Neural progenitor cell (in vitro differentiated cells): Measurements from ENCODE around the gene TTLL5. TPM values are rescaled to one million over a fixed set of nuclear protein-coding genes. Genes with fewer than 3 reads are reported as not detected.

Experiments used
- DNase-seq: peaks from one replicate; pipeline ENCODE4 v3.0.0-alpha.2; 2016; ENCODE audit warnings: low spot score
- H2AFZ ChIP-seq: fragments of 200-600 bp; sonication (generic); replicated peaks from 2 replicates; pipeline ENCODE4 v1.6.1; 2016; ENCODE audit warnings: antibody characterized with exemption
- H3F3A ChIP-seq: fragments of 200-600 bp; sonication (generic); 2 replicates; pipeline ENCODE4 v1.6.1; 2016; ENCODE audit warnings: antibody characterized with exemption, low read depth
- H3K27ac ChIP-seq: fragments of 200-600 bp; sonication (generic); 2 replicates; pipeline ENCODE4 v1.5.1; 2016; ENCODE audit warnings: mild to moderate bottlenecking
- H3K27me3 ChIP-seq: fragments of 200-600 bp; sonication (generic); 2 replicates; pipeline ENCODE4 v1.6.1; 2016; ENCODE audit warnings: mild to moderate bottlenecking, moderate library complexity
- H3K36me3 ChIP-seq: fragments of 200-600 bp; sonication (generic); 2 replicates; pipeline ENCODE4 v1.5.1; 2016
- H3K4me1 ChIP-seq: fragments of 200-600 bp; sonication (generic); 2 replicates; pipeline ENCODE4 v1.6.1; 2016; ENCODE audit warnings: mixed run types
- H3K4me2 ChIP-seq: fragments of 200-600 bp; sonication (generic); 2 replicates; pipeline ENCODE4 v1.6.1; 2016
- H3K4me3 ChIP-seq: fragments of 200-600 bp; sonication (generic); 2 replicates; pipeline ENCODE4 v1.5.1; 2016
- H3K79me2 ChIP-seq: fragments of 200-600 bp; sonication (generic); 2 replicates; pipeline ENCODE4 v1.6.1; 2016; ENCODE audit warnings: low read depth
- H3K9ac ChIP-seq: fragments of 200-600 bp; sonication (generic); 2 replicates; pipeline ENCODE4 v1.6.1; 2016
- H3K9me3 ChIP-seq: fragments of 200-600 bp; sonication (generic); 2 replicates; pipeline ENCODE4 v1.5.1; 2016; ENCODE audit warnings: low read depth
- H4K20me1 ChIP-seq: fragments of 200-600 bp; sonication (generic); 2 replicates; pipeline ENCODE4 v1.6.1; 2016; ENCODE audit warnings: low read depth
- H3K27ac Mint-ChIP-seq: 3 replicates; pipeline ENCODE4 v1.8.0; 2021; ENCODE audit warnings: mixed read lengths
- H3K27me3 Mint-ChIP-seq: 2 replicates; pipeline ENCODE4 v1.8.0; 2022; ENCODE audit warnings: low read depth, mild to moderate bottlenecking, inconsistent platforms, moderate library complexity, mixed read lengths; ENCODE audit not compliant: insufficient read depth
- H3K36me3 Mint-ChIP-seq: 3 replicates; pipeline ENCODE4 v1.8.0; 2021; ENCODE audit warnings: mixed read lengths
- H3K4me1 Mint-ChIP-seq: 3 replicates; pipeline ENCODE4 v1.8.0; 2021; ENCODE audit warnings: mixed read lengths
- H3K4me3 Mint-ChIP-seq: 3 replicates; pipeline ENCODE4 v1.8.0; 2021; ENCODE audit warnings: mild to moderate bottlenecking, moderate library complexity, mixed read lengths
- H3K9me3 Mint-ChIP-seq: 3 replicates; pipeline ENCODE4 v1.8.0; 2020; ENCODE audit warnings: mixed read lengths
- CTCF ChIP-seq: fragments of 200-600 bp; sonication (generic); IDR thresholded peaks from 2 replicates; pipeline ENCODE4 v1.5.1; 2017; ENCODE audit warnings: antibody characterized with exemption, mild to moderate bottlenecking
- EZH2 ChIP-seq: fragments of 200-600 bp; sonication (generic); IDR thresholded peaks from 2 replicates; pipeline ENCODE4 v1.6.1; 2017; ENCODE audit warnings: antibody characterized with exemption, mild to moderate bottlenecking, moderate library complexity
- EZH2phosphoT487 ChIP-seq: fragments of 200-600 bp; sonication (generic); IDR thresholded peaks from 2 replicates; pipeline ENCODE4 v1.6.1; 2017; ENCODE audit warnings: antibody characterized with exemption
- total RNA-seq: library from RNA; depleted of rRNA; stranded (reverse); fragments of >200 nt; gene quantifications from 2 replicates; pipeline ENCODE4 v1.2.3, GENCODE V29; 2015; ENCODE audit warnings: low replicate concordance

The TTLL5 gene
- total RNA-seq, 1 donor from 2014 or later: 61.4 TPM

- H3K9me3 Mint-ChIP-seq: no peaks in the 10 kb centered on the region
- no peaks in the 10 kb centered on the region for H3K36me3 ChIP-seq
- H3K4me1 ChIP-seq: no peaks in the 10 kb centered on the region
- DNase-seq: no peak
- peaks cover 13% of the 10 kb centered on the region for H4K20me1 ChIP-seq
- H3K27ac Mint-ChIP-seq: no peak overlapping the region
- no peak overlapping the region for H3K4me2 ChIP-seq
- H3K36me3 Mint-ChIP-seq: peaks cover 13% of the 10 kb centered on the region
- no peaks in the 10 kb centered on the region for H3K9me3 ChIP-seq
- no peak overlapping the region for H3K9ac ChIP-seq
- H3F3A ChIP-seq: no peaks in the 10 kb centered on the region
- no peak overlapping the region for H3K4me3 ChIP-seq
- TF ChIP-seq EZH2phosphoT487 (no peak), EZH2 (no peak), CTCF (no peak)
- H3K4me1 Mint-ChIP-seq: no peaks in the 10 kb centered on the region
- no peaks in the 10 kb centered on the region for H3K79me2 ChIP-seq
- no peak overlapping the region for H2AFZ ChIP-seq
- H3K4me3 Mint-ChIP-seq: no peak overlapping the region
- no peaks in the 10 kb centered on the region for H3K27me3 Mint-ChIP-seq
- no peak overlapping the region for H3K27ac ChIP-seq
- H3K27me3 ChIP-seq: no peaks in the 10 kb centered on the region
Measured at GRCh38 chr14:75770635-75771034, 109.6 kb downstream of the TTLL5 start.

GRCh38 chr14:75771595-75771994 lies 110.5 kb downstream of the TTLL5 start:
- Histone ChIP-seq H3K27ac (no peak overlapping the region), H3K36me3 (no peaks in the 10 kb centered on the region), H3K79me2 (no peaks in the 10 kb centered on the region), H3K4me2 (no peak overlapping the region), H3K27me3 (no peaks in the 10 kb centered on the region), H4K20me1 (peaks cover 13% of the 10 kb centered on the region), H3F3A (no peaks in the 10 kb centered on the region), H3K9me3 (no peaks in the 10 kb centered on the region), H2AFZ (no peak overlapping the region), H3K4me1 (no peaks in the 10 kb centered on the region), H3K4me3 (no peak overlapping the region), H3K9ac (no peak overlapping the region)
- peaks cover 15% of the 10 kb centered on the region for H3K36me3 Mint-ChIP-seq
- DNase-seq: no peak
- no peak overlapping the region for H3K27ac Mint-ChIP-seq
- no peak overlapping the region for H3K4me3 Mint-ChIP-seq
- no peaks in the 10 kb centered on the region for H3K9me3 Mint-ChIP-seq
- TF ChIP-seq EZH2phosphoT487 (no peak), CTCF (no peak), EZH2 (no peak)
- H3K4me1 Mint-ChIP-seq: no peaks in the 10 kb centered on the region
- no peaks in the 10 kb centered on the region for H3K27me3 Mint-ChIP-seq

GRCh38 chr14:75773046-75773445 lies 112.0 kb downstream of the TTLL5 start:
- no peak overlapping the region for H3K27ac Mint-ChIP-seq
- H3K9ac ChIP-seq: no peak overlapping the region
- no peak overlapping the region for H3K27ac ChIP-seq
- no peaks in the 10 kb centered on the region for H3K36me3 ChIP-seq
- H3K27me3 Mint-ChIP-seq: no peaks in the 10 kb centered on the region
- H3K4me3 ChIP-seq: no peak overlapping the region
- H3K36me3 Mint-ChIP-seq: peaks cover 16% of the 10 kb centered on the region
- H2AFZ ChIP-seq: no peak overlapping the region
- DNase-seq: no peak
- TF ChIP-seq EZH2: no peak
- TF ChIP-seq CTCF: no peak
- TF ChIP-seq EZH2phosphoT487: no peak
- no peaks in the 10 kb centered on the region for H3K9me3 ChIP-seq
- no peaks in the 10 kb centered on the region for H3K9me3 Mint-ChIP-seq
- H3K4me1 ChIP-seq: no peaks in the 10 kb centered on the region
- peaks cover 9% of the 10 kb centered on the region for H4K20me1 ChIP-seq
- no peak overlapping the region for H3K4me2 ChIP-seq
- H3K4me1 Mint-ChIP-seq: no peaks in the 10 kb centered on the region
- H3K79me2 ChIP-seq: no peaks in the 10 kb centered on the region
- H3F3A ChIP-seq: no peaks in the 10 kb centered on the region
- no peak overlapping the region for H3K4me3 Mint-ChIP-seq
- H3K27me3 ChIP-seq: no peaks in the 10 kb centered on the region
